Astrocyte (in vitro differentiated cells and primary cell): ENCODE results near the gene PGF. TPM values are rescaled to one million over a fixed set of nuclear protein-coding genes. Genes with fewer than 3 reads are reported as not detected.

Source experiments
- DNase-seq: peaks from one replicate; pipeline ENCODE4 v3.0.0-alpha.2; 2010; ENCODE audit warnings: low read depth
- FAIRE-seq: peaks from 2 replicates; lab custom pipeline; 2011; peaks lifted over from hg19 to GRCh38; lab: Jason Lieb, UNC
- H2AFZ ChIP-seq: 2 replicates; pipeline ENCODE4 v1.6.0; 2012; ENCODE audit warnings: low read depth, low read length, inconsistent platforms
- H3K27ac ChIP-seq: 2 replicates; pipeline ENCODE4 v1.5.1; 2011; ENCODE audit warnings: low read depth, low read length, inconsistent platforms
- H3K27me3 ChIP-seq: 2 replicates; pipeline ENCODE4 v1.6.0; 2011; ENCODE audit warnings: low read length, inconsistent platforms; ENCODE audit not compliant: insufficient read depth
- H3K36me3 ChIP-seq: 2 replicates; pipeline ENCODE4 v1.5.1; 2011; ENCODE audit warnings: low read length, inconsistent platforms; ENCODE audit not compliant: insufficient read depth
- H3K4me1 ChIP-seq: 2 replicates; pipeline ENCODE4 v1.5.1; 2011; ENCODE audit warnings: low read length, inconsistent platforms; ENCODE audit not compliant: insufficient read depth
- H3K4me2 ChIP-seq: 2 replicates; pipeline ENCODE4 v1.6.0; 2012; ENCODE audit warnings: low read length, inconsistent platforms
- H3K4me3 ChIP-seq: 2 replicates; pipeline ENCODE4 v1.5.1; 2011; ENCODE audit warnings: low read depth, mild to moderate bottlenecking, low read length, inconsistent platforms; ENCODE audit not compliant: insufficient read depth
- H3K79me2 ChIP-seq: 2 replicates; pipeline ENCODE4 v1.6.0; 2012; ENCODE audit warnings: mild to moderate bottlenecking, low read length, inconsistent platforms; ENCODE audit not compliant: insufficient read depth
- H3K9ac ChIP-seq: 2 replicates; pipeline ENCODE4 v1.6.0; 2012; ENCODE audit warnings: mild to moderate bottlenecking, low read length, inconsistent platforms
- H3K9me3 ChIP-seq: 2 replicates; pipeline ENCODE4 v1.5.1; 2012; ENCODE audit warnings: low read depth, mild to moderate bottlenecking, low read length, inconsistent platforms; ENCODE audit not compliant: insufficient read depth
- H4K20me1 ChIP-seq: 2 replicates; pipeline ENCODE4 v1.6.0; 2012; ENCODE audit warnings: low read length, inconsistent platforms; ENCODE audit not compliant: insufficient read depth
- H3K27ac Mint-ChIP-seq: one replicate; pipeline ENCODE4 v1.8.0; 2021; ENCODE audit warnings: mild to moderate bottlenecking, mixed read lengths; ENCODE audit not compliant: unreplicated experiment
- H3K27me3 Mint-ChIP-seq: one replicate; pipeline ENCODE4 v1.8.0; 2021; ENCODE audit warnings: low read depth, mixed read lengths; ENCODE audit not compliant: unreplicated experiment
- H3K36me3 Mint-ChIP-seq: one replicate; pipeline ENCODE4 v1.8.0; 2021; ENCODE audit warnings: low read depth, mixed read lengths; ENCODE audit not compliant: unreplicated experiment
- H3K4me1 Mint-ChIP-seq: one replicate; pipeline ENCODE4 v1.8.0; 2021; ENCODE audit warnings: low read depth, mixed read lengths; ENCODE audit not compliant: unreplicated experiment
- H3K4me3 Mint-ChIP-seq: one replicate; pipeline ENCODE4 v1.8.0; 2021; ENCODE audit warnings: mild to moderate bottlenecking, moderate library complexity, mixed read lengths; ENCODE audit not compliant: unreplicated experiment
- H3K9me3 Mint-ChIP-seq: one replicate; pipeline ENCODE4 v1.8.0; 2021; ENCODE audit warnings: mild to moderate bottlenecking, mixed read lengths; ENCODE audit not compliant: unreplicated experiment
- EZH2 ChIP-seq: IDR thresholded peaks from 2 replicates; pipeline ENCODE4 v1.6.1; 2012; ENCODE audit warnings: mild to moderate bottlenecking, low read length, inconsistent platforms; ENCODE audit not compliant: insufficient read depth
- total RNA-seq: library from RNA; stranded (reverse); gene quantifications from 2 replicates; pipeline ENCODE4 v1.2.1, GENCODE V29; 2021
- TF ChIP-seq, protein P1 (sequence below): IDR thresholded peaks from 2 replicates; pipeline ENCODE4 v1.5.1; 2011; ENCODE audit warnings: low read depth, mild to moderate bottlenecking, inconsistent platforms, low read length, moderate library complexity; ENCODE audit not compliant: insufficient read depth

The PGF gene
- total RNA-seq, 1 donor from 2014 or later = 3.5 TPM

DNA sequence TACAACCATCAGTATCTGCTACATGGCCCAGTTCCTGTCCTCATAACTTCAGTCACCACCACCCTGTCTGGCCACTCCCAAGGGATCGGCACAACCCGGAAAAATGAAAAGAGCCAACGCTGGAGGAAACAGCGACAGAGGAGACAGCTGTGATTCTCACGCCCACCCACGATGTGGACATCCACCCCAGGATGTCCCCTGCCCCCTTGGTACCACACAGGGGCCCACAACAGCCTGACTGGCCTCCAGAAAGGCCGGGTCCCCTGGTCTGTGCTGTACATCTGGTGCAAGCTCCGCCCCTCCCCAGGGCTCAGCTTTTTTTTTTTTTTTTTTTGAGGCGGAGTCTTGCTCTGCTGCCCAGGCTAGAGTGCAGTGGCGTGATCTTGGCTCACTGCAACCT, 44.8 kb downstream of the PGF start:
- Histone ChIP-seq H2AFZ (no peak overlapping the region), H3K36me3 (no peaks in the 10 kb centered on the region), H3K9ac (no peak overlapping the region), H3K4me3 (no peak overlapping the region), H3K9me3 (no peaks in the 10 kb centered on the region), H3K79me2 (no peaks in the 10 kb centered on the region), H4K20me1 (peaks cover 4% of the 10 kb centered on the region), H3K27me3 (no peaks in the 10 kb centered on the region), H3K27ac (no peak overlapping the region), H3K4me1 (no peaks in the 10 kb centered on the region), H3K4me2 (no peak overlapping the region)
- Mint-ChIP-seq H3K36me3 (no peaks in the 10 kb centered on the region), H3K27me3 (no peaks in the 10 kb centered on the region), H3K9me3 (no peaks in the 10 kb centered on the region), H3K4me3 (no peak overlapping the region), H3K4me1 (peaks cover 5% of the 10 kb centered on the region), H3K27ac (peak overlapping the region; percentile 34)
- TF ChIP-seq, protein P1, sequence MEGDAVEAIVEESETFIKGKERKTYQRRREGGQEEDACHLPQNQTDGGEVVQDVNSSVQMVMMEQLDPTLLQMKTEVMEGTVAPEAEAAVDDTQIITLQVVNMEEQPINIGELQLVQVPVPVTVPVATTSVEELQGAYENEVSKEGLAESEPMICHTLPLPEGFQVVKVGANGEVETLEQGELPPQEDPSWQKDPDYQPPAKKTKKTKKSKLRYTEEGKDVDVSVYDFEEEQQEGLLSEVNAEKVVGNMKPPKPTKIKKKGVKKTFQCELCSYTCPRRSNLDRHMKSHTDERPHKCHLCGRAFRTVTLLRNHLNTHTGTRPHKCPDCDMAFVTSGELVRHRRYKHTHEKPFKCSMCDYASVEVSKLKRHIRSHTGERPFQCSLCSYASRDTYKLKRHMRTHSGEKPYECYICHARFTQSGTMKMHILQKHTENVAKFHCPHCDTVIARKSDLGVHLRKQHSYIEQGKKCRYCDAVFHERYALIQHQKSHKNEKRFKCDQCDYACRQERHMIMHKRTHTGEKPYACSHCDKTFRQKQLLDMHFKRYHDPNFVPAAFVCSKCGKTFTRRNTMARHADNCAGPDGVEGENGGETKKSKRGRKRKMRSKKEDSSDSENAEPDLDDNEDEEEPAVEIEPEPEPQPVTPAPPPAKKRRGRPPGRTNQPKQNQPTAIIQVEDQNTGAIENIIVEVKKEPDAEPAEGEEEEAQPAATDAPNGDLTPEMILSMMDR = no peak
- TF ChIP-seq EZH2 = no peak
- DNase-seq (no peak), FAIRE-seq (no peak)

DNA sequence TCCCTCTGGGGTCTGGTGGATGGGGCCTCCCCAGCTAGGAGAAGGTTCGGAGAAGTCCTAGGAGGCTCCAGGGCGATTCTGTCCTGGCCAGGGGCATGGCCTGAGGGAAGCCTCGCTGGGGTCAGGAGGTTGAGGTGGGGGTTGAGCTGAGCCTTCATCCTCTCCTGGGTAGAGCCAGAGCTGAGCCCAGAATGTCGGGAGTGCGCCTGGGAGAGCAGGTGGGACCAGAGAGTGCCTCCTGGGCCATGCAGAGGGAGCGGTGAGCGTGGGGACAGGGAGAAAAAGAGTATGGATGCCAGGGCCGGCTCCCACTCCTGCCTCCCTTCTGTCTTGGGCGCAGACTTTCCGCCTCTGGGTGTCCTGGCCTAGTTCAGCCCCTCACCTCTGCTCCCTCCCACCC, 45.5 kb downstream of the PGF start:
- no peak for TF ChIP-seq EZH2
- TF ChIP-seq, protein P1 = no peak
- Mint-ChIP-seq H3K27ac (peak overlapping the region; percentile 34), H3K4me3 (no peak overlapping the region), H3K9me3 (no peaks in the 10 kb centered on the region), H3K4me1 (peaks cover 5% of the 10 kb centered on the region), H3K27me3 (no peaks in the 10 kb centered on the region), H3K36me3 (no peaks in the 10 kb centered on the region)
- H4K20me1 ChIP-seq = peaks cover 4% of the 10 kb centered on the region
- no peaks in the 10 kb centered on the region for H3K36me3 ChIP-seq
- DNase-seq = no peak
- H3K9ac ChIP-seq = no peak overlapping the region
- no peak overlapping the region for H3K27ac ChIP-seq
- H3K4me2 ChIP-seq = no peak overlapping the region
- no peak overlapping the region for H2AFZ ChIP-seq
- no peaks in the 10 kb centered on the region for H3K9me3 ChIP-seq
- no peaks in the 10 kb centered on the region for H3K79me2 ChIP-seq
- no peak for FAIRE-seq
- no peaks in the 10 kb centered on the region for H3K27me3 ChIP-seq
- H3K4me3 ChIP-seq = no peak overlapping the region
- no peaks in the 10 kb centered on the region for H3K4me1 ChIP-seq

DNA sequence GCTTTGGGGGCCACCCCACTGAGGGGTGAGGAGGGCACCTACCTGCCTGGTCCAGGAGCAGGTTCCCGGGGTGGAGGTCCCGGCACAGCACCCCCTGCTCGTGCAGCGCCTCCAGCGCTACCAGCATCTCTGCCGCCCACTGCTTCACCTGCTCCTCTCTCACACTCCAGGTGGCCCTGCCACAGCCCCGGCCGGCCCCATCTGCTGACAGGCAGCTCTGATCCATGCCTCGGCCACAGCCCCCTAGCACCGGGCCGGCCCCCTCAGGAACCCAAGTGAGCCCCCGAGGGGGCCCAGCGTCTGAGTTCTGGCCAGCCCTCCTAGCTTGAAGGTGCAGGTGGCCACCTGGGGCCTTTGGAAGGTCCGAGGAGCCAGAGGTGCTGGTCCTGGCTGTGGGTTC, 45.9 kb downstream of the PGF start:
- no peak overlapping the region for H3K27ac ChIP-seq
- no peak overlapping the region for H3K4me2 ChIP-seq
- no peaks in the 10 kb centered on the region for H3K79me2 ChIP-seq
- Mint-ChIP-seq H3K4me1 (peaks cover 5% of the 10 kb centered on the region), H3K27ac (no peak overlapping the region), H3K4me3 (no peak overlapping the region), H3K36me3 (peaks cover 3% of the 10 kb centered on the region), H3K9me3 (no peaks in the 10 kb centered on the region), H3K27me3 (no peaks in the 10 kb centered on the region)
- no peaks in the 10 kb centered on the region for H3K4me1 ChIP-seq
- no peak for TF ChIP-seq EZH2
- TF ChIP-seq, protein P1 = no peak
- H3K27me3 ChIP-seq = no peaks in the 10 kb centered on the region
- no peak overlapping the region for H3K4me3 ChIP-seq
- no peaks in the 10 kb centered on the region for H3K36me3 ChIP-seq
- no peaks in the 10 kb centered on the region for H3K9me3 ChIP-seq
- DNase-seq (no peak), FAIRE-seq (no peak)
- H3K9ac ChIP-seq = no peak overlapping the region
- H2AFZ ChIP-seq = no peak overlapping the region
- H4K20me1 ChIP-seq = peaks cover 7% of the 10 kb centered on the region
